Nephron (organoid): ENCODE results near the gene SMIM43.
A peak's percentile ranks its signal among the peaks of the same experiment; 100 is the strongest.

Experiments used
- H3K27ac Mint-ChIP-seq, 3 experiments: 2 replicates each; pipeline ENCODE4 v1.8.0; 2020; ENCODE audit warnings: mixed read lengths in 3 of 3, mild to moderate bottlenecking in 2 of 3, moderate library complexity in 1 of 3
- H3K27me3 Mint-ChIP-seq: 2 replicates; pipeline ENCODE4 v1.8.0; 2021; ENCODE audit warnings: low read depth, mild to moderate bottlenecking, moderate library complexity, mixed read lengths
- H3K36me3 Mint-ChIP-seq: 2 replicates; pipeline ENCODE4 v1.8.0; 2020; ENCODE audit warnings: low read depth, mixed read lengths
- H3K4me1 Mint-ChIP-seq: 2 replicates; pipeline ENCODE4 v1.8.0; 2020; ENCODE audit warnings: mixed read lengths
- H3K4me3 Mint-ChIP-seq, 3 experiments: 2 replicates each; pipeline ENCODE4 v1.8.0; 2020; ENCODE audit warnings: mild to moderate bottlenecking in 3 of 3, mixed read lengths in 3 of 3, moderate library complexity in 2 of 3
- H3K9me3 Mint-ChIP-seq: 2 replicates; pipeline ENCODE4 v1.8.0; 2020; ENCODE audit warnings: mixed read lengths
- CTCF ChIP-seq, 3 experiments: fragments of 200-600 bp; sonication (generic); IDR thresholded peaks; one replicate each; pipeline ENCODE4 v1.5.0; 2021; ENCODE audit warnings: antibody characterized with exemption in 3 of 3; ENCODE audit not compliant: unreplicated experiment in 3 of 3

The SMIM43 gene

GRCh38 chr4:121764702-121765367, at the start of gene SMIM43:
TSS of gene SMIM43 (minus strand) at chr4:121765164. CDS start at chr4:121765105, 59 bp downstream.
- H3K4me3 Mint-ChIP-seq = peak within 1 kb of the TSS; percentile 87 to 90 (median 87)
- no peaks in the 10 kb centered on the region for H3K36me3 Mint-ChIP-seq
- H3K27me3 Mint-ChIP-seq = peaks cover 84% of the 10 kb centered on the region
- TF ChIP-seq CTCF (IDR thresholded peaks at IDR 0.05; ENCODE audit: unreplicated experiment in 3 of 3) = no peak
- peaks cover 6% of the 10 kb centered on the region for H3K4me1 Mint-ChIP-seq
- no peaks in the 10 kb centered on the region for H3K9me3 Mint-ChIP-seq
- no peak within 1 kb of the TSS for H3K27ac Mint-ChIP-seq

GRCh38 chr4:121814756-121815155, 49.8 kb upstream of the SMIM43 start:
- H3K4me3 Mint-ChIP-seq = no peak overlapping the region
- no peaks in the 10 kb centered on the region for H3K9me3 Mint-ChIP-seq
- TF ChIP-seq CTCF (IDR thresholded peaks at IDR 0.05; ENCODE audit: unreplicated experiment in 3 of 3) = no peak
- no peaks in the 10 kb centered on the region for H3K27me3 Mint-ChIP-seq
- H3K27ac Mint-ChIP-seq = no peak overlapping the region
- no peaks in the 10 kb centered on the region for H3K4me1 Mint-ChIP-seq
- peaks cover 58% of the 10 kb centered on the region for H3K36me3 Mint-ChIP-seq

- peaks cover 52% of the 10 kb centered on the region for H3K36me3 Mint-ChIP-seq
- H3K27ac Mint-ChIP-seq = peak overlapping the region in 2 of 3 experiments; percentile 3 to 59
- no peak for TF ChIP-seq CTCF (IDR thresholded peaks at IDR 0.05; ENCODE audit: unreplicated experiment in 3 of 3)
- H3K4me1 Mint-ChIP-seq = no peaks in the 10 kb centered on the region
- no peak overlapping the region for H3K4me3 Mint-ChIP-seq
- no peaks in the 10 kb centered on the region for H3K9me3 Mint-ChIP-seq
- H3K27me3 Mint-ChIP-seq = no peaks in the 10 kb centered on the region
Observed at GRCh38 chr4:121811122-121811521, 46.2 kb upstream of the SMIM43 start.

- peaks cover 46% of the 10 kb centered on the region for H3K36me3 Mint-ChIP-seq
- H3K4me3 Mint-ChIP-seq = no peak overlapping the region
- no peaks in the 10 kb centered on the region for H3K27me3 Mint-ChIP-seq
- no peak for TF ChIP-seq CTCF (IDR thresholded peaks at IDR 0.05; ENCODE audit: unreplicated experiment in 3 of 3)
- no peak overlapping the region for H3K27ac Mint-ChIP-seq
- H3K9me3 Mint-ChIP-seq = no peaks in the 10 kb centered on the region
- peaks cover 9% of the 10 kb centered on the region for H3K4me1 Mint-ChIP-seq
Observed at GRCh38 chr4:121806411-121806810, 41.4 kb upstream of the SMIM43 start.

GRCh38 chr4:121801715-121802075, 36.7 kb upstream of the SMIM43 start:
- Mint-ChIP-seq H3K36me3 (peaks cover 24% of the 10 kb centered on the region), H3K9me3 (no peaks in the 10 kb centered on the region), H3K27me3 (no peaks in the 10 kb centered on the region), H3K27ac (peak overlapping the region; percentile 96 to 99 (median 97)), H3K4me3 (peak overlapping the region; percentile 88 to 93 (median 92)), H3K4me1 (peaks cover 17% of the 10 kb centered on the region)
- TF ChIP-seq CTCF (IDR thresholded peaks at IDR 0.05; ENCODE audit: unreplicated experiment in 3 of 3) = no peak
